DND-41 (cell line): ENCODE results near the gene CD151.

Source experiments
- ATAC-seq: fragments of 200-7000 bp; cut with Tn5 transposase; 3 replicates; pipeline ENCODE4 v1.9.1; 2021; ENCODE audit warnings: low read depth; ENCODE audit not compliant: insufficient read depth
- DNase-seq: peaks from one replicate; pipeline ENCODE4 v3.0.0-alpha.2; 2020
- H2AFZ ChIP-seq: 2 replicates; pipeline ENCODE4 v1.6.0; 2012; ENCODE audit warnings: low read depth, low read length
- H3K27ac ChIP-seq: 2 replicates; pipeline ENCODE4 v1.5.1; 2012; ENCODE audit warnings: low read length, inconsistent platforms
- H3K27me3 ChIP-seq: fragments of 200-600 bp; sonication (generic); 2 replicates; pipeline ENCODE4 v1.6.0; 2012; ENCODE audit warnings: low read length, mild to moderate bottlenecking, inconsistent platforms; ENCODE audit not compliant: insufficient read depth, poor library complexity
- H3K36me3 ChIP-seq: 2 replicates; pipeline ENCODE4 v1.5.1; 2012; ENCODE audit warnings: low read length, inconsistent platforms; ENCODE audit not compliant: insufficient read depth
- H3K4me1 ChIP-seq: 2 replicates; pipeline ENCODE4 v1.5.1; 2012; ENCODE audit warnings: mild to moderate bottlenecking, low read length; ENCODE audit not compliant: insufficient read depth
- H3K4me2 ChIP-seq: 2 replicates; pipeline ENCODE4 v1.6.0; 2012; ENCODE audit warnings: mild to moderate bottlenecking, moderate library complexity, low read length, inconsistent platforms; ENCODE audit not compliant: insufficient read depth
- H3K4me3 ChIP-seq, 2 experiments: fragments of 200-600 bp in 1 of 2; shearing (Covaris generic) in 1 of 2; 2 replicates each; pipeline ENCODE4 v1.5.1; 2012 to 2016; ENCODE audit warnings: inconsistent platforms in 2 of 2, low read length in 2 of 2, mild to moderate bottlenecking in 2 of 2, low read depth in 1 of 2, moderate library complexity in 1 of 2
- H3K79me2 ChIP-seq: 2 replicates; pipeline ENCODE4 v1.6.0; 2012; ENCODE audit warnings: low read length, inconsistent platforms; ENCODE audit not compliant: insufficient read depth
- H3K9ac ChIP-seq: 2 replicates; pipeline ENCODE4 v1.6.0; 2012; ENCODE audit warnings: low read depth, mild to moderate bottlenecking, inconsistent platforms, low read length, moderate library complexity
- H3K9me3 ChIP-seq: 2 replicates; pipeline ENCODE4 v1.5.1; 2012; ENCODE audit warnings: low read length, moderate library complexity, mild to moderate bottlenecking, inconsistent platforms; ENCODE audit not compliant: insufficient read depth, severe bottlenecking
- H4K20me1 ChIP-seq: 2 replicates; pipeline ENCODE4 v1.6.0; 2012; ENCODE audit warnings: low read length; ENCODE audit not compliant: insufficient read depth
- EZH2 ChIP-seq: IDR thresholded peaks from 3 replicates; pipeline ENCODE4 v1.6.1; 2012; ENCODE audit warnings: borderline replicate concordance, low read depth, mild to moderate bottlenecking, moderate library complexity, low read length, inconsistent platforms; ENCODE audit not compliant: severe bottlenecking
- TF ChIP-seq, protein P1 (sequence below): IDR thresholded peaks from 2 replicates; pipeline ENCODE4 v1.5.1; 2012; ENCODE audit warnings: borderline replicate concordance, low read length, moderate library complexity, mild to moderate bottlenecking; ENCODE audit not compliant: poor library complexity, severe bottlenecking; ENCODE audit errors: extremely low read depth

Gene CD151

DNA sequence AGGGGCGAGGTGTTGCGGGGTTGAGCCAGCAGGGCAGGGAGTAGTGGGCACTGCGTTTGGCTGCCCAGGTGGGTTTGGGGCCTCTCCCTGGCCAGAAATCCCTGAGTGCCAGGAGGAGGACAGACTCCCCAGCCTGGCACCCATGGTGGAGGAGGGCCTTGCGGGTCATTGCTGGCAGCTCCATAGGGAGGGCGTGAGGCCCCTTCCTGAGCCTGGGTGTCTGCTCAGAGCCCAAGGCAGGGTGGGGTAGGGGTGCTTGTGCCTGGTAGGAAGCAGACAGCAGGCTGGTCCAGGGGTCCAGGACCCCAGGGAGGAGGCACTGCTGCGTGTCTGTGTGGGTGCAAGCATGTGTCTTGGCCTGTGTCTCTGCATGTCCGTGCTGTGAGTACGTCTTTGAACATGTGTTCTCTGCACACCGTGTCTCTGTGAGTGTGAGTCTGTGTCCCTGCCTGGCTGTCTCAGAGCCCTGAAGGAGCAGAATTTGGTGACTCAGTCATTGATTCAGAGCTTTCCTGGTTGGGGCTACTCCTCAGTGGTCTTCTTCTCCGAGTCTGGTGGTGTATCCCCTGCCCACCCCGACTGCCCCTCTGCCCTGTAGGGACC, 13.8 kb downstream of the CD151 start:
- H3K27me3 ChIP-seq: no peaks in the 10 kb centered on the region
- H3K27ac ChIP-seq: no peak overlapping the region
- H3K79me2 ChIP-seq: peaks cover 7% of the 10 kb centered on the region
- no peaks in the 10 kb centered on the region for H3K36me3 ChIP-seq
- no peak overlapping the region for H3K4me3 ChIP-seq
- H3K9ac ChIP-seq: no peak overlapping the region
- TF ChIP-seq EZH2: no peak
- TF ChIP-seq, protein P1, sequence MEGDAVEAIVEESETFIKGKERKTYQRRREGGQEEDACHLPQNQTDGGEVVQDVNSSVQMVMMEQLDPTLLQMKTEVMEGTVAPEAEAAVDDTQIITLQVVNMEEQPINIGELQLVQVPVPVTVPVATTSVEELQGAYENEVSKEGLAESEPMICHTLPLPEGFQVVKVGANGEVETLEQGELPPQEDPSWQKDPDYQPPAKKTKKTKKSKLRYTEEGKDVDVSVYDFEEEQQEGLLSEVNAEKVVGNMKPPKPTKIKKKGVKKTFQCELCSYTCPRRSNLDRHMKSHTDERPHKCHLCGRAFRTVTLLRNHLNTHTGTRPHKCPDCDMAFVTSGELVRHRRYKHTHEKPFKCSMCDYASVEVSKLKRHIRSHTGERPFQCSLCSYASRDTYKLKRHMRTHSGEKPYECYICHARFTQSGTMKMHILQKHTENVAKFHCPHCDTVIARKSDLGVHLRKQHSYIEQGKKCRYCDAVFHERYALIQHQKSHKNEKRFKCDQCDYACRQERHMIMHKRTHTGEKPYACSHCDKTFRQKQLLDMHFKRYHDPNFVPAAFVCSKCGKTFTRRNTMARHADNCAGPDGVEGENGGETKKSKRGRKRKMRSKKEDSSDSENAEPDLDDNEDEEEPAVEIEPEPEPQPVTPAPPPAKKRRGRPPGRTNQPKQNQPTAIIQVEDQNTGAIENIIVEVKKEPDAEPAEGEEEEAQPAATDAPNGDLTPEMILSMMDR: no peak
- ATAC-seq: no peak
- peaks cover 24% of the 10 kb centered on the region for H3K4me1 ChIP-seq
- no peak overlapping the region for H2AFZ ChIP-seq
- no peak overlapping the region for H3K4me2 ChIP-seq
- DNase-seq: no peak
- peaks cover 16% of the 10 kb centered on the region for H4K20me1 ChIP-seq
- H3K9me3 ChIP-seq: no peaks in the 10 kb centered on the region

DNA sequence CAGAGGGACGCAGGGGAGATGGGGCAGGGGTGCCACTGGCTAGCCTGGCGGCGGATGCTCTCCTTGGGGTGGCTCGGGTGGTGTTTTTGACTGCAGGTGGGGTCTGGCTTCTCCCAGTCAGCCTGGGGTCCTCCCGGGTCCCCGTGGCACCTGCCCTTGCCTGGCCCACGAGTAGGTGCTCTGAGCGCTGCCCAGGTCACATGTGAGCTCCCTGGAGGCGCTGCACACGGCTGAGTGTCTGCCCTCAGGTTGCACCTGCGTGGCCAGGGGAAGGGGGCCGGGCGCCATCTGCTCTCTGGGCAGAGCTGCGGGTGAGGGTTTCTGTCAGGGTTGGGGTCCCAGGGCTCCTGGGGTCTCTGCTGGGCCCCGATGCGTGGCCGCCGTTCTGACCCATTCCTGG, 15.1 kb downstream of the CD151 start:
- H3K4me3 ChIP-seq: no peak overlapping the region
- no peak for ATAC-seq
- no peak overlapping the region for H3K9ac ChIP-seq
- no peak overlapping the region for H3K27ac ChIP-seq
- DNase-seq: no peak
- no peaks in the 10 kb centered on the region for H3K27me3 ChIP-seq
- no peak overlapping the region for H2AFZ ChIP-seq
- H3K79me2 ChIP-seq: no peaks in the 10 kb centered on the region
- no peak overlapping the region for H3K4me2 ChIP-seq
- peaks cover 24% of the 10 kb centered on the region for H3K4me1 ChIP-seq
- H3K9me3 ChIP-seq: no peaks in the 10 kb centered on the region
- peaks cover 12% of the 10 kb centered on the region for H4K20me1 ChIP-seq
- H3K36me3 ChIP-seq: no peaks in the 10 kb centered on the region
- TF ChIP-seq, protein P1: no peak
- no peak for TF ChIP-seq EZH2

GRCh38 chr11:848380-848931, 15.7 kb downstream of the CD151 start:
- peaks cover 19% of the 10 kb centered on the region for H3K4me1 ChIP-seq
- no peak overlapping the region for H3K4me3 ChIP-seq
- no peak overlapping the region for H2AFZ ChIP-seq
- no peak overlapping the region for H3K4me2 ChIP-seq
- H3K79me2 ChIP-seq: no peaks in the 10 kb centered on the region
- H4K20me1 ChIP-seq: peaks cover 12% of the 10 kb centered on the region
- no peak overlapping the region for H3K9ac ChIP-seq
- TF ChIP-seq EZH2: no peak
- TF ChIP-seq, protein P1: peak; percentile 91
- H3K36me3 ChIP-seq: no peaks in the 10 kb centered on the region
- ATAC-seq: peak; percentile 72
- H3K27ac ChIP-seq: no peak overlapping the region
- DNase-seq: peak; percentile 61
- no peaks in the 10 kb centered on the region for H3K27me3 ChIP-seq
- H3K9me3 ChIP-seq: no peaks in the 10 kb centered on the region
